Neural cell (in vitro differentiated cells): Measurements from ENCODE around the gene MLLT6. TPM values are rescaled to one million over a fixed set of nuclear protein-coding genes. Genes with fewer than 3 reads are reported as not detected.

Experiments
- H2AFZ ChIP-seq: fragments of 200-600, 300-800 bp; sonication (generic), shearing (Covaris generic); 2 replicates; pipeline ENCODE4 v1.6.0; 2014; ENCODE audit warnings: low read depth, mild to moderate bottlenecking, antibody characterized with exemption, low read length, moderate library complexity
- H3F3A ChIP-seq: fragments of 200-600 bp; shearing (Covaris generic); 2 replicates; pipeline ENCODE4 v1.6.1; 2016; ENCODE audit warnings: mild to moderate bottlenecking, moderate library complexity, mixed read lengths, antibody characterized with exemption, low read length; ENCODE audit not compliant: insufficient read depth, poor library complexity, severe bottlenecking
- H3K27ac ChIP-seq: fragments of 200-600, 300-800 bp; sonication (generic), shearing (Covaris generic); 2 replicates; pipeline ENCODE4 v1.5.1; 2014; ENCODE audit warnings: mild to moderate bottlenecking, low read length, moderate library complexity
- H3K27me3 ChIP-seq: fragments of 300-800, 200-600 bp; sonication (generic), shearing (Covaris generic); 2 replicates; pipeline ENCODE4 v1.6.0; 2014; ENCODE audit warnings: mild to moderate bottlenecking, low read depth, low read length, moderate library complexity; ENCODE audit not compliant: insufficient read depth
- H3K36me3 ChIP-seq: fragments of 300-800, 200-600 bp; sonication (generic), shearing (Covaris generic); 2 replicates; pipeline ENCODE4 v1.5.1; 2014; ENCODE audit warnings: mild to moderate bottlenecking, antibody characterized with exemption, low read length, moderate library complexity; ENCODE audit not compliant: insufficient read depth
- H3K4me2 ChIP-seq: fragments of 300-800, 200-600 bp; sonication (generic), shearing (Covaris generic); 2 replicates; pipeline ENCODE4 v1.6.0; 2014; ENCODE audit warnings: mild to moderate bottlenecking, low read length
- H3K4me3 ChIP-seq: fragments of 300-800, 200-600 bp; sonication (generic), shearing (Covaris generic); 2 replicates; pipeline ENCODE4 v1.5.1; 2014; ENCODE audit warnings: mild to moderate bottlenecking, low read length, moderate library complexity
- H3K79me2 ChIP-seq: fragments of 200-600 bp; shearing (Covaris generic); replicated peaks from 2 replicates; pipeline ENCODE4 v1.6.0; 2014; ENCODE audit warnings: mild to moderate bottlenecking, low read length, moderate library complexity; ENCODE audit not compliant: insufficient read depth
- H3K9ac ChIP-seq: fragments of 300-800, 200-600 bp; sonication (generic), shearing (Covaris generic); 2 replicates; pipeline ENCODE4 v1.6.1; 2016; ENCODE audit warnings: mild to moderate bottlenecking, low read length, mixed read lengths
- H3K9me2 ChIP-seq: fragments of 200-600 bp; shearing (Covaris generic); 2 replicates; pipeline ENCODE4 v1.6.1; 2016; ENCODE audit warnings: mild to moderate bottlenecking, low read length, mixed read lengths; ENCODE audit not compliant: insufficient read depth
- H3K9me3 ChIP-seq: fragments of 200-600, 300-800 bp; sonication (generic), shearing (Covaris generic); 2 replicates; pipeline ENCODE4 v1.6.1; 2016; ENCODE audit warnings: mild to moderate bottlenecking, mixed run types, low read length, moderate library complexity, mixed read lengths
- H4K20me1 ChIP-seq: fragments of 200-600 bp; shearing (Covaris generic); 2 replicates; pipeline ENCODE4 v1.6.1; 2016; ENCODE audit warnings: mild to moderate bottlenecking, mixed run types; ENCODE audit not compliant: insufficient read depth
- EP300 ChIP-seq: fragments of 450-650 bp; conservative IDR thresholded peaks from 2 replicates; pipeline ENCODE4 v1.6.1; 2014; ENCODE audit warnings: antibody characterized with exemption, mild to moderate bottlenecking, moderate library complexity; ENCODE audit not compliant: poor library complexity, severe bottlenecking
- EZH2 ChIP-seq: fragments of 200-600, 300-800 bp; shearing (Covaris generic), sonication (generic); IDR thresholded peaks from 2 replicates; pipeline ENCODE4 v1.6.1; 2014; ENCODE audit warnings: antibody characterized with exemption, low read length, borderline replicate concordance, mild to moderate bottlenecking; ENCODE audit not compliant: insufficient read depth, poor library complexity, severe bottlenecking
- MXI1 ChIP-seq: fragments of 450-650 bp; conservative IDR thresholded peaks from 2 replicates; pipeline ENCODE4 v1.6.1; 2014; ENCODE audit warnings: antibody characterized with exemption, mild to moderate bottlenecking; ENCODE audit not compliant: poor library complexity, severe bottlenecking
- POLR2AphosphoS5 ChIP-seq: IDR thresholded peaks from 2 replicates; pipeline ENCODE4 v1.6.1; 2012
- RAD21 ChIP-seq: fragments of 450-650 bp; conservative IDR thresholded peaks from 2 replicates; pipeline ENCODE4 v1.6.1; 2014; ENCODE audit warnings: antibody characterized with exemption, mild to moderate bottlenecking, moderate library complexity
- SMC3 ChIP-seq: fragments of 450-650 bp; conservative IDR thresholded peaks from 2 replicates; pipeline ENCODE4 v1.6.1; 2014; ENCODE audit warnings: antibody characterized with exemption, mild to moderate bottlenecking, moderate library complexity; ENCODE audit not compliant: poor library complexity
- TAF1 ChIP-seq: IDR thresholded peaks from 2 replicates; pipeline ENCODE4 v1.6.1; 2012; ENCODE audit warnings: low read depth
- polyA plus RNA-seq: library from polyadenylated mRNA; depleted of rRNA; stranded (reverse); fragments of >200 nt; gene quantifications from 2 replicates; pipeline ENCODE4 v1.2.3, GENCODE V29; 2014
- TF ChIP-seq, protein P1 (sequence below): fragments of 450-650 bp; IDR thresholded peaks from 2 replicates; pipeline ENCODE4 v1.5.1; 2014; ENCODE audit warnings: antibody characterized with exemption, mild to moderate bottlenecking, moderate library complexity; ENCODE audit not compliant: poor library complexity, severe bottlenecking
- TF ChIP-seq, protein P2 (sequence below): IDR thresholded peaks from 2 replicates; pipeline ENCODE4 v1.6.1; 2012; ENCODE audit warnings: borderline replicate concordance

MLLT6 gene
- polyA plus RNA-seq, 1 donor from 2014 or later, result 19.7 TPM

DNA sequence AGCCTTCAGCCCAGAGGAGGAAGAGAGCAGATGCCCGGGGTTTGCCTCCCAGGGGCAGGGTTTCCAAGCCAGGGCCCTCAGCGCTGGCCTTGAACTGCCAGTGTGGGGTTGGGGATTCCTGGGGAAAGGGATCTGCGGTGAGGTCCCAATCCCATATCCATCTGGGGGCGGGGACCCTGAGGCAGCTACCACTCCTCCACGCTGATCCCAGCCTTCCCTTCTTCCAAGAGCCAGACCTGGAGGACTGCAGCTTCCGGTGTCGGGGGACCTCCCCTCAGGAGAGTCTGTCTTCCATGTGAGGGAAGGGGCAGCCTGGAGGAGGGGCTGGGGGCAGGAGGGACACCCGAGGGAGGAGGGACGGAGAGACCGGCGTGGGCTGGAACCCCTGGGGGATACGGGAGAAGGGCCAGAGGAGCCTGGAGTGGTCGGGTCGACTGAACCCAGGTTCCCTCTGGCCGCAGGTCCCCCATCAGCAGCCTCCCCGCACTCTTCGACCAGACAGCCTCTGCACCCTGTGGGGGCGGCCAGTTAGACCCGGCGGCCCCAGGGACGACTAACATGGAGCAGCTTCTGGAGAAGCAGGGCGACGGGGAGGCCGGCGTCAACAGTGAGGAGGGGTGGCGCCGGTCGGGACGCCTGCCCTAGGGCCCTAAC lies 14.3 kb downstream of the MLLT6 start:
- no peak overlapping the region for H3K27ac ChIP-seq
- no peaks in the 10 kb centered on the region for H4K20me1 ChIP-seq
- no peak overlapping the region for H3K4me3 ChIP-seq
- no peak overlapping the region for H3K9ac ChIP-seq
- no peak overlapping the region for H3K4me2 ChIP-seq
- no peaks in the 10 kb centered on the region for H3K9me2 ChIP-seq
- no peak overlapping the region for H2AFZ ChIP-seq
- H3K9me3 ChIP-seq, result no peaks in the 10 kb centered on the region
- no peaks in the 10 kb centered on the region for H3K79me2 ChIP-seq
- no peak for TF ChIP-seq MXI1
- TF ChIP-seq TAF1, result no peak
- TF ChIP-seq POLR2AphosphoS5, result no peak
- no peak for TF ChIP-seq SMC3
- H3K27me3 ChIP-seq, result no peaks in the 10 kb centered on the region
- no peaks in the 10 kb centered on the region for H3F3A ChIP-seq
- no peaks in the 10 kb centered on the region for H3K36me3 ChIP-seq

DNA sequence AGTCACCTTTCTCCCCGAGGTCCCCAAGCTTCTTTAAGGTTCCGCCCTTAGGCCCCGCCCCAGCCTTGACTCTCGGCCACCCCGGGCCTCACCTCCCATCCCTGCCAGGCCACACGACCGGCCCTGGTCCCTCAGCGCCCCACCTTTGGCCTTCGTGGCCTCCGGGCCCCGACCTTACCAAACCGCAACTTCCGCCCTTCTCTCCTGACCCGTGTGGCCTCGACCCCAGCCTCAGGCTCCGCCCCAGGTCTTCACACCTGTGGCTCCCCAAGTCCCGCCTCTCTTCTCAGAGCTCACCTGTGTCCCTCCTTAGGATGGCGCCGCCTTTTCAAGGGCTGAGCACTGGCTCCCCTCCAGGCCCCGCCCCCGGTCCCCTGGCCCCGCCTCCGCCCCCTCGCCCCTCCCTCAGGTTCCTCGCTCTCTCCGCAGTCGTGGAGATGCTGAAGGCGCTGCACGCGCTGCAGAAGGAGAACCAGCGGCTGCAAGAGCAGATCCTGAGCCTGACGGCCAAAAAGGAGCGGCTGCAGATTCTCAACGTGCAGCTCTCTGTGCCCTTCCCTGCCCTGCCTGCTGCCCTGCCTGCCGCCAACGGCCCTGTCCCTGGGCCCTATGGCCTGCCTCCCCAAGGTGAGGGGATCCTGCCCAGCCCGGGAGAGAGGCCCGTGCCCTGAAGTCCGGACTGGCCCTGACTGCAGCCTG lies 15.0 kb downstream of the MLLT6 start:
- H3K4me2 ChIP-seq, result no peak overlapping the region
- no peak overlapping the region for H3K4me3 ChIP-seq
- H3K79me2 ChIP-seq, result no peaks in the 10 kb centered on the region
- H3K27me3 ChIP-seq, result no peaks in the 10 kb centered on the region
- H3K9ac ChIP-seq, result no peak overlapping the region
- H4K20me1 ChIP-seq, result no peaks in the 10 kb centered on the region
- TF ChIP-seq, protein P1, sequence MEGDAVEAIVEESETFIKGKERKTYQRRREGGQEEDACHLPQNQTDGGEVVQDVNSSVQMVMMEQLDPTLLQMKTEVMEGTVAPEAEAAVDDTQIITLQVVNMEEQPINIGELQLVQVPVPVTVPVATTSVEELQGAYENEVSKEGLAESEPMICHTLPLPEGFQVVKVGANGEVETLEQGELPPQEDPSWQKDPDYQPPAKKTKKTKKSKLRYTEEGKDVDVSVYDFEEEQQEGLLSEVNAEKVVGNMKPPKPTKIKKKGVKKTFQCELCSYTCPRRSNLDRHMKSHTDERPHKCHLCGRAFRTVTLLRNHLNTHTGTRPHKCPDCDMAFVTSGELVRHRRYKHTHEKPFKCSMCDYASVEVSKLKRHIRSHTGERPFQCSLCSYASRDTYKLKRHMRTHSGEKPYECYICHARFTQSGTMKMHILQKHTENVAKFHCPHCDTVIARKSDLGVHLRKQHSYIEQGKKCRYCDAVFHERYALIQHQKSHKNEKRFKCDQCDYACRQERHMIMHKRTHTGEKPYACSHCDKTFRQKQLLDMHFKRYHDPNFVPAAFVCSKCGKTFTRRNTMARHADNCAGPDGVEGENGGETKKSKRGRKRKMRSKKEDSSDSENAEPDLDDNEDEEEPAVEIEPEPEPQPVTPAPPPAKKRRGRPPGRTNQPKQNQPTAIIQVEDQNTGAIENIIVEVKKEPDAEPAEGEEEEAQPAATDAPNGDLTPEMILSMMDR, result no peak
- H3K36me3 ChIP-seq, result no peaks in the 10 kb centered on the region
- H3K9me3 ChIP-seq, result no peaks in the 10 kb centered on the region
- no peak overlapping the region for H2AFZ ChIP-seq
- H3K27ac ChIP-seq, result no peak overlapping the region
- no peaks in the 10 kb centered on the region for H3F3A ChIP-seq
- H3K9me2 ChIP-seq, result no peaks in the 10 kb centered on the region

DNA sequence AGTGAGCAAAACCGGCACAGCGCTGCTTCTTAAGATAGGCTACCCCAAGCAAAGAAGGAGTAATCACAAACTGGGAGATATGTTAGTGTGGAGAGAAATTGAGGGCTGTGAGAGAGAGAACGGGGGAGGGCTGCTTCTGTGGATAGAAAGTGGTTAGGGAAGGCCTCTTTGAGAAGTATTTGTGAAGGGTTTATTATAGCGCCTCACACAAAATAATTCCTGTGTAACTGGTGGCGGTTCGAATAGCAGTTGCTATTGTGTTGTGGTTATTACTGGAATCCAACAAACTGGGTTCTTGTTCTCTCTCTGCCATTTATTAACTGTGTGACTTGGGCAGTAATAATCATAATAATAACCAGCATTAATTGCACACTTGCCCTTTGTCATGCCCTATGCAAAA lies 15.9 kb downstream of the MLLT6 start:
- no peak overlapping the region for H3K4me3 ChIP-seq
- no peak overlapping the region for H3K9ac ChIP-seq
- H4K20me1 ChIP-seq, result no peaks in the 10 kb centered on the region
- no peaks in the 10 kb centered on the region for H3K79me2 ChIP-seq
- H3K9me2 ChIP-seq, result no peaks in the 10 kb centered on the region
- no peaks in the 10 kb centered on the region for H3K36me3 ChIP-seq
- H3K27me3 ChIP-seq, result no peaks in the 10 kb centered on the region
- no peak overlapping the region for H3K4me2 ChIP-seq
- no peaks in the 10 kb centered on the region for H3F3A ChIP-seq
- H3K27ac ChIP-seq, result no peak overlapping the region
- no peak overlapping the region for H2AFZ ChIP-seq
- H3K9me3 ChIP-seq, result no peaks in the 10 kb centered on the region
- TF ChIP-seq TAF1 (no peak), EP300 (no peak), EZH2 (no peak), MXI1 (no peak), SMC3 (no peak), POLR2AphosphoS5 (no peak), RAD21 (no peak)
- TF ChIP-seq, protein P2, sequence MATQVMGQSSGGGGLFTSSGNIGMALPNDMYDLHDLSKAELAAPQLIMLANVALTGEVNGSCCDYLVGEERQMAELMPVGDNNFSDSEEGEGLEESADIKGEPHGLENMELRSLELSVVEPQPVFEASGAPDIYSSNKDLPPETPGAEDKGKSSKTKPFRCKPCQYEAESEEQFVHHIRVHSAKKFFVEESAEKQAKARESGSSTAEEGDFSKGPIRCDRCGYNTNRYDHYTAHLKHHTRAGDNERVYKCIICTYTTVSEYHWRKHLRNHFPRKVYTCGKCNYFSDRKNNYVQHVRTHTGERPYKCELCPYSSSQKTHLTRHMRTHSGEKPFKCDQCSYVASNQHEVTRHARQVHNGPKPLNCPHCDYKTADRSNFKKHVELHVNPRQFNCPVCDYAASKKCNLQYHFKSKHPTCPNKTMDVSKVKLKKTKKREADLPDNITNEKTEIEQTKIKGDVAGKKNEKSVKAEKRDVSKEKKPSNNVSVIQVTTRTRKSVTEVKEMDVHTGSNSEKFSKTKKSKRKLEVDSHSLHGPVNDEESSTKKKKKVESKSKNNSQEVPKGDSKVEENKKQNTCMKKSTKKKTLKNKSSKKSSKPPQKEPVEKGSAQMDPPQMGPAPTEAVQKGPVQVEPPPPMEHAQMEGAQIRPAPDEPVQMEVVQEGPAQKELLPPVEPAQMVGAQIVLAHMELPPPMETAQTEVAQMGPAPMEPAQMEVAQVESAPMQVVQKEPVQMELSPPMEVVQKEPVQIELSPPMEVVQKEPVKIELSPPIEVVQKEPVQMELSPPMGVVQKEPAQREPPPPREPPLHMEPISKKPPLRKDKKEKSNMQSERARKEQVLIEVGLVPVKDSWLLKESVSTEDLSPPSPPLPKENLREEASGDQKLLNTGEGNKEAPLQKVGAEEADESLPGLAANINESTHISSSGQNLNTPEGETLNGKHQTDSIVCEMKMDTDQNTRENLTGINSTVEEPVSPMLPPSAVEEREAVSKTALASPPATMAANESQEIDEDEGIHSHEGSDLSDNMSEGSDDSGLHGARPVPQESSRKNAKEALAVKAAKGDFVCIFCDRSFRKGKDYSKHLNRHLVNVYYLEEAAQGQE, result no peak
- TF ChIP-seq, protein P1, result no peak
